HG02763 (cell line): Measurements from ENCODE around the gene RGS9.
"Not testable (repeated sequence)": the region's sequence is repeated elsewhere in the genome, so short reads cannot be mapped to it uniquely, and the experiment has no call there.

Source experiments
- ATAC-seq: cut with Tn5 transposase; IDR thresholded peaks from one replicate; pipeline ENCODE4 v1.9.1; 2021; ENCODE audit warnings: mild to moderate bottlenecking, moderate library complexity; ENCODE audit not compliant: unreplicated experiment

The RGS9 gene

GRCh38 chr17:65180752-65181236 is 43.6 kb downstream of the RGS9 start:
- not testable (repeated sequence) for ATAC-seq

GRCh38 chr17:65181237-65182061 is 44.3 kb downstream of the RGS9 start:
- peak; percentile 60 for ATAC-seq

- peak; percentile 25 for ATAC-seq
Observed at GRCh38 chr17:65182233-65182632, 45.1 kb downstream of the RGS9 start.

GRCh38 chr17:65183736-65184135 is 46.6 kb downstream of the RGS9 start:
- no peak for ATAC-seq

GRCh38 chr17:65184235-65184959 is 47.2 kb downstream of the RGS9 start:
- ATAC-seq, result no peak

GRCh38 chr17:65185062-65185461 is 47.9 kb downstream of the RGS9 start:
- ATAC-seq, result no peak

GRCh38 chr17:65185668-65186382 is 48.7 kb downstream of the RGS9 start:
- ATAC-seq, result no peak

GRCh38 chr17:65190467-65191097 is 53.4 kb downstream of the RGS9 start:
- no peak for ATAC-seq

- ATAC-seq, result no peak
Observed at GRCh38 chr17:65191811-65192740, 54.9 kb downstream of the RGS9 start.

- no peak for ATAC-seq
Observed at GRCh38 chr17:65193305-65193704, 56.1 kb downstream of the RGS9 start.

GRCh38 chr17:65193716-65194293 is 56.6 kb downstream of the RGS9 start:
- no peak for ATAC-seq

- no peak for ATAC-seq
Observed at GRCh38 chr17:65194670-65195334, 57.6 kb downstream of the RGS9 start.

GRCh38 chr17:65195716-65196115 is 58.5 kb downstream of the RGS9 start:
- ATAC-seq, result no peak

- ATAC-seq, result no peak
Observed at GRCh38 chr17:65196617-65197016, 59.4 kb downstream of the RGS9 start.

- ATAC-seq, result no peak
Observed at GRCh38 chr17:65197201-65197600, 60.0 kb downstream of the RGS9 start.

- ATAC-seq, result no peak
Observed at GRCh38 chr17:65198653-65199382, 61.6 kb downstream of the RGS9 start.

GRCh38 chr17:65201331-65201730 is 64.2 kb downstream of the RGS9 start:
- ATAC-seq, result no peak

GRCh38 chr17:65202844-65203571 is 65.8 kb downstream of the RGS9 start:
- no peak for ATAC-seq
